A549 (cell line): ENCODE measurements around the gene ETFB.

Experiments
- CEBPB ChIP-seq, 2 experiments: fragments of >200 bp in 1 of 2; sonication (Bioruptor Twin) in 1 of 2; formaldehyde crosslinking in 1 of 2; IDR thresholded peaks; 2 replicates each; pipeline ENCODE4 v1.6.1; 2012 to 2016
- POLR2AphosphoS2 ChIP-seq: conservative IDR thresholded peaks from 2 replicates; pipeline ENCODE4 v1.6.1; 2012; ENCODE audit warnings: low read length, improper control_type of control experiment, inconsistent platforms
- USF2 ChIP-seq: fragments of 450-650 bp; IDR thresholded peaks from 2 replicates; pipeline ENCODE4 v1.6.1; 2014; ENCODE audit warnings: antibody characterized with exemption
- TF ChIP-seq, protein P1 (sequence below): fragments of >200 bp; sonication (Bioruptor Twin); formaldehyde crosslinking; IDR thresholded peaks from 3 replicates; pipeline ENCODE4 v1.5.1; 2016

GRCh38 chr19:51357952-51358351, 8.2 kb downstream of the ETFB start:
- TF ChIP-seq POLR2AphosphoS2, result no peak
- TF ChIP-seq CEBPB (IDR thresholded peaks at IDR 0.05), result no peak
- no peak for TF ChIP-seq USF2
- TF ChIP-seq, protein P1, sequence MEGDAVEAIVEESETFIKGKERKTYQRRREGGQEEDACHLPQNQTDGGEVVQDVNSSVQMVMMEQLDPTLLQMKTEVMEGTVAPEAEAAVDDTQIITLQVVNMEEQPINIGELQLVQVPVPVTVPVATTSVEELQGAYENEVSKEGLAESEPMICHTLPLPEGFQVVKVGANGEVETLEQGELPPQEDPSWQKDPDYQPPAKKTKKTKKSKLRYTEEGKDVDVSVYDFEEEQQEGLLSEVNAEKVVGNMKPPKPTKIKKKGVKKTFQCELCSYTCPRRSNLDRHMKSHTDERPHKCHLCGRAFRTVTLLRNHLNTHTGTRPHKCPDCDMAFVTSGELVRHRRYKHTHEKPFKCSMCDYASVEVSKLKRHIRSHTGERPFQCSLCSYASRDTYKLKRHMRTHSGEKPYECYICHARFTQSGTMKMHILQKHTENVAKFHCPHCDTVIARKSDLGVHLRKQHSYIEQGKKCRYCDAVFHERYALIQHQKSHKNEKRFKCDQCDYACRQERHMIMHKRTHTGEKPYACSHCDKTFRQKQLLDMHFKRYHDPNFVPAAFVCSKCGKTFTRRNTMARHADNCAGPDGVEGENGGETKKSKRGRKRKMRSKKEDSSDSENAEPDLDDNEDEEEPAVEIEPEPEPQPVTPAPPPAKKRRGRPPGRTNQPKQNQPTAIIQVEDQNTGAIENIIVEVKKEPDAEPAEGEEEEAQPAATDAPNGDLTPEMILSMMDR, result no peak
